ENCODE results near the gene PTGER2. TPM values are rescaled to one million over a fixed set of nuclear protein-coding genes. Genes with fewer than 3 reads are reported as not detected.

PTGER2 gene
- total and polyA plus RNA-seq, 2 of the 8 experiments (the other 6 are each of a cell fraction or from before 2014, with no cell fraction given): 1.2 TPM

GRCh38 chr14:52355016-52355431 lies 40.9 kb downstream of the PTGER2 start:
- DNase-seq (ENCODE audit: low read depth in 1 of 2, low spot score in 2 of 2): no peak
- CTCF ChIA-PET (ENCODE audit: partially characterized antibody): no interaction called here
- Histone ChIP-seq H4K20me1 (replicated peaks in 1 of 2; ENCODE audit: control insufficient read depth in 1 of 2, insufficient read depth in 2 of 2, low read length in 2 of 2) (no peaks in the 10 kb centered on the region), H2BK20ac (ENCODE audit: low read length) (no peak overlapping the region), H2AK5ac (ENCODE audit: low read depth, low read length) (no peak overlapping the region), H3K27ac (ENCODE audit: low read depth, low read length) (no peak overlapping the region), H3K27me3 (replicated peaks in 1 of 4; ENCODE audit: control insufficient read depth in 3 of 4, extremely low read depth in 1 of 4, insufficient read depth in 3 of 4, low read length in 3 of 4) (no peaks in the 10 kb centered on the region), H3K4me1 (replicated peaks in 1 of 4; ENCODE audit: control insufficient read depth in 3 of 4, insufficient read depth in 4 of 4, low read length in 3 of 4) (no peaks in the 10 kb centered on the region), H3K9ac (replicated peaks in 1 of 4; ENCODE audit: extremely low read depth in 1 of 4, low read depth in 3 of 4, low read length in 3 of 4) (no peak overlapping the region), H2BK120ac (replicated peaks; ENCODE audit: low read depth, low read length) (no peak overlapping the region), H3K79me1 (ENCODE audit: low read depth, low read length) (no peaks in the 10 kb centered on the region), H3K23me2 (ENCODE audit: low read depth, low read length) (0 out of 2 replicates have a peak, but pooled peaks cover 2% of the 10 kb centered on the region), H4K5ac (ENCODE audit: insufficient read length, low read depth, low read length) (no peak overlapping the region), H4K91ac (replicated peaks; ENCODE audit: insufficient read length, low read length) (no peak overlapping the region), H3K36me3 (ENCODE audit: control insufficient read depth in 2 of 4, insufficient read depth in 4 of 4, low read length in 3 of 4) (no peaks in the 10 kb centered on the region), H3K79me2 (ENCODE audit: control insufficient read depth in 1 of 2, insufficient read depth in 2 of 2, low read length in 2 of 2) (no peaks in the 10 kb centered on the region), H2BK15ac (ENCODE audit: low read length) (no peak overlapping the region), H3K4ac (replicated peaks; ENCODE audit: insufficient read length, low read depth, low read length) (no peak overlapping the region), H3K14ac (ENCODE audit: insufficient read length) (no peak overlapping the region), H3K23ac (ENCODE audit: insufficient read length) (no peak overlapping the region), H4K8ac (ENCODE audit: extremely low read depth, insufficient read depth, low read length) (no peak overlapping the region), H2BK12ac (ENCODE audit: low read depth, low read length) (no peak overlapping the region), H2AFZ (ENCODE audit: low read length) (no peak overlapping the region), H3K4me2 (ENCODE audit: insufficient read depth in 1 of 2, low read depth in 2 of 2, low read length in 2 of 2) (no peak overlapping the region), H3K9me3 (ENCODE audit: insufficient read depth in 2 of 2, low read depth in 1 of 2, low read length in 1 of 2) (no peaks in the 10 kb centered on the region), H3K4me3 (ENCODE audit: extremely low read depth in 1 of 4, insufficient read depth in 2 of 4, low read depth in 3 of 4, low read length in 4 of 4) (no peak overlapping the region), H3K56ac (replicated peaks; ENCODE audit: insufficient read length, low read depth, low read length) (no peak overlapping the region), H3K18ac (ENCODE audit: extremely low read depth, low read length) (no peak overlapping the region), H2BK5ac (ENCODE audit: low read depth, low read length) (no peak overlapping the region)
- POLR2A ChIA-PET (ENCODE audit: partially characterized antibody): no interaction called here
- WGBS, 2 experiments (ENCODE audit: extremely low coverage in 1 of 2, insufficient coverage in 1 of 2, insufficient read length in 1 of 2, insufficient replicate concordance in 2 of 2, low coverage in 1 of 2, low lambda C conversion rate in 2 of 2, missing lambda C conversion rate in 1 of 2): 77% methylated on average over 2 of the region's 2 CpGs; no CpG with 5 or more reads in 1 of the 2 experiments
- FAIRE-seq: no peak
- TF ChIP-seq RXRA (IDR thresholded peaks at IDR 0.05; ENCODE audit: insufficient read depth, low read depth, low read length) (no peak), MAFK (IDR thresholded peaks at IDR 0.05; ENCODE audit: low read depth, low read length) (no peak), YY1 (IDR thresholded peaks at IDR 0.05; ENCODE audit: low read depth, low read length) (no peak), POU5F1 (IDR thresholded peaks at IDR 0.05; ENCODE audit: low read depth, low read length) (no peak), SP2 (IDR thresholded peaks at IDR 0.05; ENCODE audit: low read length) (no peak), BRCA1 (IDR thresholded peaks at IDR 0.05; ENCODE audit: low read depth, low read length) (no peak), SIX5 (IDR thresholded peaks at IDR 0.05; ENCODE audit: low read depth, low read length) (no peak), SIN3A (conservative IDR thresholded peaks at IDR 0.05 in 1 of 2, IDR thresholded peaks at IDR 0.05 in 1 of 2; ENCODE audit: low read depth in 1 of 2, low read length in 2 of 2) (no peak), BACH1 (IDR thresholded peaks at IDR 0.05; ENCODE audit: low read length) (no peak)
